NCI-H446 treated with DMSO at 0.1 percent for 48 hours (cell line): ENCODE data around the gene EMB.
"Not testable (repeated sequence)": the region's sequence is repeated elsewhere in the genome, so short reads cannot be mapped to it uniquely, and the experiment has no call there.

ENCODE experiments used
- DNase-seq: peaks from one replicate; lab custom pipeline; 2025; lab: John Stamatoyannopoulos, UW

The EMB gene

DNA sequence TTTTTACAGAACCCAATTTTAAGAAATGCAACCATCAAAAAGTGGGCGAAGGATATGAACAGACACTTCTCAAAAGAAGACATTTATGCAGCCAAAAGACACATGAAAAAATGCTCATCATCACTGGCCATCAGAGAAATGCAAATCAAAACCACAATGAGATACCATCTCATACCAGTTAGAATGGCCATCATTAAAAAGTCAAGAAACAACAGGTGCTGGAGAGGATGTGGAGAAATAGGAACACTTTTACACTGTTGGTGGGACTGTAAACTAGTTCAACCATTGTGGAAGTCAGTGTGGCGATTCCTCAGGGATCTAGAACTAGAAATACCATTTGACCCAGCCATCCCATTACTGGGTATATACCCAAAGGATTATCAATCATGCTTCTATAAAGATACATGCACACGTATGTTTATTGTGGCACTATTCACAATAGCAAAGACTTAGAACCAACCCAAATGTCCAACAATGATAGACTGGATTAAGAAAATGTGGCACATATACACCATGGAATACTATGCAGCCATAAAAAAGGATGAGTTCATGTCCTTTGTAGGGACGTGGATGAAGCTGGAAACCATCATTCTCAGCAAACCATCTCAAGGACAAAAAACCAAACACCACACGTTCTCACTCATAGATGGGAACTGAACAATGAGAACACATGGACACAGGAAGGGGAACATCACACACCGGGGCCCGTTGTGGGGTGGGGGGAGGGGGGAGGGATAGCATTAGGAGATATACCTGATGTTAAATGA is 19.7 kb downstream of the EMB start:
- DNase-seq, result not testable (repeated sequence)

DNA sequence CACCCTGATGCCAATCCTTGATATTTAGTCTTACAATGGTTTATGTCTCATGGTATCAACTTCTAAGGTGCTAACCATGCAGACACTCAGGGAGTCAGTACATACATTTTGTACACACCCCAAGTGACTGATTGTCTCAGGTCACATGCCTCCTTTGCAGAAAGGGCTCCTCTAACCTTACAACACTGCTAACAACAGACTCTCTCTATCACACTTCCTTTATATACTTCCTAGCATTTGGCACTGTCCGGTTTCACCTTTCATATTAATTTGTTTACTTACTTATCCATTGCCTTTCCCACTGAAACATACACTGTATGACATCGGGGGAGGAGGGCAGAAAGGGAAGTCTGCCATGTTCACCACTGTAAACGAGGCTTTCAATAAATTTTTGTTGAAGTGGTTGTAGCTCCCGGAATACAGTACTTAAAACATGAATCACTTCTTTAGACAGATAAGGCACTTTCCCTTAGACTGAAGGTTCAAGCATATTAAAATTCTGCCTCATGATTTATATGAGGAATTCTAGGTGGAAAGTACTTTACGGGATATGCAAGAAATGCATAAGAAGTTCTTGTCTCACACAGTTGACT is 20.6 kb downstream of the EMB start:
- DNase-seq, result no peak

- not testable (repeated sequence) for DNase-seq
Measured at GRCh38 chr5:50419656-50420055, 21.4 kb downstream of the EMB start.

DNA sequence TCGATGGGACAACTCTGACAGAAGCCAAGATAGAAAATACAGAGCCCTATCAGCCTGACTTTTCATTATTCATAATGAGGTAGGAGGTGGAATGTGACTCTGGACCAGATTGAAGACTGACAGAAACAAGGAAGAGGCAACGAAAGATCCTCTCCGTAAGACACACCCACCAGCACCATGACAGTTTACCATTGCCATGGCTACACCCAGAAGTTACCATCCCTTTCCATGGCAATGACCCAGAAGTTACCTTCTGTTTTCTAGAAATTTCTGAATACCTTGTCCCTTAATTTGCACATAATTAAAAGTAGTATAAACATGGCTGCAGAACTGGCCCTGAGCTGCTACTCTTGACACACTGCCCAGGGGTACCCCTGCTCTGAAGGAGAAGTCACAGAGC is 24.5 kb downstream of the EMB start:
- DNase-seq, result not testable (repeated sequence)

DNA sequence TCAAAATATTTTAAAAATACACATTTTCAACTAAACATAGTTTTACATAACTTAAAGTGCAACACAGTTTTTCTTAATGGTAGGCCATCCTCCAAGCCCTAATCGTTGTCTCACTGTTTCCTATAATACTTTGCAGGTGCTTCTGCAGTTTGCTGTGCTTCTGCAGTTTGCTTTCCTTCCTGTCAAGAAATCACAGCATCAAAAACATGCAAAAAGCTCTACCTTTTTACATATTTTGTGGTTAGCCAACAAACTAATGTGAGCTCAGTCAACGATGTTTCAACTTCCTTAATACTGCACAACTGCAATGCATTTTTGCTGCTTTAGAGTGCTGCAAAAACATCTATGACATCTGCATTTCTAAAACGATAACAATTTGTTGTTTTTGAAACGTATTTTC is 25.2 kb downstream of the EMB start:
- DNase-seq, result no peak

DNA sequence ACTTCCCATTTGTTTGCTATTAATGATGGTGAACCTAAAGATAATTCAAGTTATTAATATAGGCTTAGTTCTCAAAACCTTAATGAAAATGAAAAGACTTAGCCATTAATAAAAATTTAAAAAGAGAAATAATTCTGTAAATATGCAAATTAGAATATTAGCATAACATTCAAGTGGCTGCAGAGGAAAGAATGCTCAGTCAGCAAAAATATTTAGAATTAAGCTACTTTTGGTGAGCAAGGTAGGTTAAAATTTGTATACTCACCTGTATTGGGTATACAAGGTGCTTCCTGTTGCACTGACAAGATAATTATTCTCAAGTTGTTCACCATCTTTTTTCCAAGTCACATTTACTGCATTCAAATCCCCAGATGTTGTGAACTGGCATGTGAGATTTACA is 30.2 kb downstream of the EMB start:
- DNase-seq, result not testable (repeated sequence)

DNA sequence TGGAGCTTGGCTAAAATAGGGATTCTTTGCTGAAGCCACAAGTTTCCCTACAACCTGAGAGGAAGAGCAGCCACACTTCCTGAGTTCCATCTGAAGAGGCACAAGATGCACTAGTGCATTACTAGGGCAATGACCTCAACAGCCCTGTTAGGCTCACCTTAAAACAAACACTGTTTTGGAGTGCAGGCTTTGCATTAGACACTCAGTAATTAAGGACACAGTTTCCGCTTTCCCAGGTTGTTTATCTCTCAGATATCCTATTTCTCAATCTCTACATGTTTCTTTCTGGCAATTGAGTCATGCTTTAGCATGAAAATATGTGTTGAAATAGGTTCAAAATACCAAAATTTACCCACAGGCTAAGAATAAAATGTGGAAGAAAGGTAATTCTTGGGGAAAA is 34.2 kb downstream of the EMB start:
- no peak for DNase-seq

DNA sequence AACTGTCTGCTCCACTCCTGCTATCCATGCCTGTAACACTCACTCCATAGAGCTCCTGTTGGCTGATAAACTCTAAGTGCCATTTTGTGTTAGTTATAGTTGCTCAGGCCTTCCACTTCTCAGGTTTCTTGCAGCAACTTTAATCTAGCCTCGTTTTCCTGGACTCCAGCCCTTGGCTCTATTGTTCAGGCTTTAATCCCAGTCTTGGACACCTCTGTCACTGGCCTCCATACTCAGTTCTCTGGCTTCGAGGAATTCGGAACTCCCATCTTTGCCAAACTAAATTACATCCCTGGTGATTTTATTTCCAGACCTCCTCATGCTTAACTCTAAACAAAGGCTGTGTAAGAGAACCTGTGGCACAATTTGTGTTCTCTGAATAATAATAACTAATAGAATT is 39.8 kb downstream of the EMB start:
- no peak for DNase-seq

DNA sequence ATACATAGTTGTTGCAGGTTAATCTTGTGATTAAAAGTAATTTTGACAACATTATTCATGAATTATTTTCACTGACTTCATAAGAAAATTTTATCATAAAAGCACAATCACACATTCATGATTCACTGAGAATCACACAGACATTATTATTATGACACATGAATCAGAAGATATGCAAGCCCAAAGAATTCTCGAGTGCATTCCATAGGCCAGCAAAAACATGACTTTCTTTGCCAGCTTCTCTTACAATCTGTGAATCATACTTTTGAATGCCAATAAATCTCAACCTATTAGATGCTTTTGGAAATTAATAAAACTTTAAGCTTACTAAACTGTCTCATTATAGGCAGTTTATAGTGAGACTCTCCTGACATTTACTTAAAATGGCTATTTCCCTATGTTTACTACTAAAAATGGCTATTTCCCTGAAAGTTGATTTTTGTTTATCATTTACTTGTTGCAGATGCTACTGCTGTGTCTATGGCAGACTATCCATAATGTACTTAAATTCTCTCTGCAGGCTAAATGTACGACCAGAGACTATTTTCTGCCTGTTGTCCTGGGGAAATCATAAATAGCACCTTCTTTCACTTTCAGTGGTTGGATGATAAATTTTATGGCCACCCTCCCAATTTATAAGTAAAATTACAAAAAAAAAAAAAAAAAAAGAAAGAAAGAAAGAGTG is 47.0 kb downstream of the EMB start:
- DNase-seq, result not testable (repeated sequence)

DNA sequence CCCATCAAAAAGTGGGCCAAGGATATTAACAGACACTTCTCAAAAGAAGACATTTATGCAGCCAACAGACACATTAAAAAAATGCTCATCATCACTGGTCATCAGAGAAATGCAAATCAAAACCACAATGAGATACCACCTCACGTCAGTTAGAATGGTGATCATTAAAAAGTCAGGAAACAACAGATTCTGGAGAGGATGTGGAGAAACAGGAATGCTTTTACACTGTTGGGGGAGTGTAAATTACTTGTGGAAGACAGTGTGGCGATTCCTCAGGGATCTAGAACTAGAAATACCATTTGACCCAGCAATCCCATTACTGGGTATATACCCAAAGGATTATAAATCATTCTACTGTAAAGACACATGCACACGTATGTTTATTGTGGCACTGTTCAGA is 48.8 kb downstream of the EMB start:
- not testable (repeated sequence) for DNase-seq

DNA sequence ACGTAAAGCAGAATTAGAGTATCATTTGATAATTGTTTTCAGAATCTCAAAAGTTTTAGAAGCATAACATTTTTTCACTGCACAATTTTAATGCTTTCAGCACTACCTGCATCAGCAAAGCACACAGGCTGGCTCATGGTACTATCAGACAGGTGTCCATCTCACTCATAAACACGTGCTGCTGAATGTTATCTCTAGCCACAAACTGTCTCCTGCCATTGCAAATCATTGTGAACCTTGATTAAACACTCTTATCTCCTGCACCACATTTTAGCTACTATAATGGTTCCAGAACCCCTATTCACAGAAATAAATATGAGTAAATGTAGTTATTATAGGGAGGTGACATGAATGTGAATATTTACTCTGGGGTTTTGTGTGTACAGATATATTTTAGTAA is 56.7 kb downstream of the EMB start:
- not testable (repeated sequence) for DNase-seq

DNA sequence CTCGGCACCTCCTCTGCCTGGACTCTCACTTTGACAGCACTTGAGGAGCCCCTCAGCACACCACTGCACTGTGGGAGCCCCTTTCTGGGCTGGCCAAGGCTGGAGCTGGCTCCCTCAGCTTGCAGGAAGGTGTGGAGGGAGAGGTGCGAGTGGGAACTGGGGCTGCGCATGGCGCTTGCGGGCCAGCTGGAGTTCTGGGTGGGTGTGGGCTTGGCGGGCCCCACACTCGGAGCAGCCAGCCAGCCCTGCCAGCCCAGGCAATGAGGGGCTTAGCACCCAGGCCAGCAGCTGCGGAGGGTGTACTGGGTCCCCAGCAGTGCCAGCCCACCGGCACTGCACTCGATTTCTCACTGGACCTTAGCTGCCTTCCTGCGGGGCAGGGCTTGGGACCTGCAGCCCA is 64.4 kb downstream of the EMB start:
- not testable (repeated sequence) for DNase-seq

DNA sequence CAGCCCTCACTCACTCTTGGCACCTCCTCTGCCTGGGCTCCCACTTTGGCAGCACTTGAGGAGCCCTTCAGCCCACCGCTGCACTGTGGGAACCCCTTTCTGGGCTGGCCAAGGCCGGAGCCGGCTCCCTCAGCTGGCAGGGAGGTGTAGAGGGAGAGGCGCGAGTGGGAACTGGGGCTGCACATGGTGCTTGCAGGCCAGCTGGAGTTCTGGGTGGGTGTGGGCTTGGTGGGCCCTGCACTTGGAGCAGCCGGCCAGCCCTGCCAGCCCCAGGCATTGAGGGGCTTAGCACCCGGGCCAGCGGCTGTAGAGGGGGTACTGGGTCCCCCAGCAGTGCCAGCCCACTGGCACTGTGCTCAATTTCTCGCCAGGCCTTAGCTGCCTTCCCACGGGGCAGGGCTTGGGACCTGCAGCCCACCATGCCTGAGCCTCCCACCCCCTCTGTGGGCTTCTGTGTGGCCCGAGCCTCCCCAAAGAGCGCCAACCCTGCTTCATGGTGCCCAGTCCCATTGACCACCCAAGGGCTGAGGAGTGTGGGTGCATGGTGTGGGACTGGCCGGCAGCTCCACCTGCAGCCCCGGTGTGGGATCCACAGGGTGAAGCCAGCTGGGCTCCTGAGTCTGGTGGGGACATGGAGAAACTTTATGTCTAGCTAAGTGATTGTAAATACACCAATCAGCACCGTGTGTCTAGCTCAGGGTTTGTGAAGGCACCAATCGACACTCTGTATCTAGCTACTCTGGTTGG is 71.6 kb downstream of the EMB start:
- DNase-seq, result not testable (repeated sequence)

DNA sequence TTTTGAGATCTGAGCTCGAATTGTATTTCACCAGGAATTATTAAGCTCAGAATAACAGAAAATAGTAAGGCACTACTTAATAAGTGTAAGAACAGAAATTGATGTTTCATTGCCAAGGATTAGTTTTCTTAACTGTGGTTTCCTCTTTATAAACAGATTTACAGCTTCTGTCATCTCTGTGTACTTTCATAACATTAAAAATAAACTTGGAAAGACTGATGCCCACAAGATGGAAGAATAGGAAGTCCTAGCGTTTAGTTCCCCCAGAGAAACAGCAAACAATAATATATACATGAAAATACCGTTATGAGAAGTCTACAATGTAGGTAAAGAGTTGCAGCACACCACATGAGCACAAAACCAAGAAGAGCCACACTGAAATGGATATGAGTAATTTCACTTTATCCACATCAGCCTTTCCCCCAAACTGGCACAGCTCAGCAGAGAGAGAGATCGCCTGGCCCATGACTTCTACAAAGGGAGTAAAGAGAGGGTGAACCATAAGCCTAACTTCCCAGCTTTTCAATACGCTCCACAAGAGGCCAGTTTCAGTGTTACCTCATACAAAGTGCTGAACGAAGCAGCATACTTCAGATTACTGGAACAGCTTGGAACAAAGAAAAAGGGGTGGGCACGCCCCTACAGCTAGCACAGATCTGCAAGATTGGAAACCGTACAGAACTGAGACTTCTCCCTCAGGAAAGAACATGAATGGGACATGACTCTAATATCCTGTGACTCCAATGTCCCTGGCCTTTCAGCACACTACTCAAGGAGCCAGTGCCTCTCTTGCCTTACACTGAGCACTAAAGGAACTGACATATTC is 75.4 kb downstream of the EMB start:
- DNase-seq, result no peak

GRCh38 chr5:50364535-50365309 is 76.4 kb downstream of the EMB start:
- DNase-seq, result not testable (repeated sequence)

GRCh38 chr5:50359187-50359586 is 81.9 kb downstream of the EMB start:
- DNase-seq, result no peak

- DNase-seq, result no peak
Measured at GRCh38 chr5:50352382-50352781, 88.7 kb downstream of the EMB start.
